ENCODE measurements around the gene MAPKAPK3.
A peak's percentile ranks its signal among the peaks of the same experiment; 100 is the strongest.

Gene MAPKAPK3

GRCh38 chr3:50625231-50626182 is 8.6 kb downstream of the MAPKAPK3 start:
- peak in 3 of 58 donors; percentile 14 to 22 (median 15) for DNase-seq

- no peak for DNase-seq
Measured at GRCh38 chr3:50626401-50626800, 9.4 kb downstream of the MAPKAPK3 start.

GRCh38 chr3:50627407-50628051 is 10.6 kb downstream of the MAPKAPK3 start:
- DNase-seq = peak in 35 of 58 donors; percentile 7 to 61 (median 32)

- DNase-seq = no peak
Measured at GRCh38 chr3:50628601-50629000, 11.7 kb downstream of the MAPKAPK3 start.

GRCh38 chr3:50630394-50630793 is 13.4 kb downstream of the MAPKAPK3 start:
- no peak for DNase-seq

- DNase-seq = no peak
Measured at GRCh38 chr3:50630877-50631276, 13.9 kb downstream of the MAPKAPK3 start.

- no peak for DNase-seq
Measured at GRCh38 chr3:50632450-50632849, 15.5 kb downstream of the MAPKAPK3 start.

GRCh38 chr3:50633230-50633790 is 16.4 kb downstream of the MAPKAPK3 start:
- DNase-seq = no peak

GRCh38 chr3:50635066-50635465 is 18.1 kb downstream of the MAPKAPK3 start:
- DNase-seq = no peak

GRCh38 chr3:50637011-50637410 is 20.1 kb downstream of the MAPKAPK3 start:
- no peak for DNase-seq

- no peak for DNase-seq
Measured at GRCh38 chr3:50637945-50638344, 21.0 kb downstream of the MAPKAPK3 start.

- no peak for DNase-seq
Measured at GRCh38 chr3:50639055-50639494, 22.1 kb downstream of the MAPKAPK3 start.

GRCh38 chr3:50642382-50642781 is 25.4 kb downstream of the MAPKAPK3 start:
- no peak for DNase-seq

- DNase-seq = peak in 33 of 58 donors; percentile 10 to 76 (median 42)
Measured at GRCh38 chr3:50644561-50644960, 27.6 kb downstream of the MAPKAPK3 start.

- DNase-seq = no peak
Measured at GRCh38 chr3:50645378-50645777, 28.4 kb downstream of the MAPKAPK3 start.

- DNase-seq = peak in 13 of 58 donors; percentile 2 to 54 (median 21)
Measured at GRCh38 chr3:50648313-50648712, 31.4 kb downstream of the MAPKAPK3 start.

- DNase-seq = no peak
Measured at GRCh38 chr3:50648944-50649343, 32.0 kb downstream of the MAPKAPK3 start.

GRCh38 chr3:50649451-50649931 is 32.5 kb downstream of the MAPKAPK3 start:
- peak in 54 of 58 donors; percentile 22 to 88 (median 62) for DNase-seq

GRCh38 chr3:50650018-50650417 is 33.1 kb downstream of the MAPKAPK3 start:
- no peak for DNase-seq

GRCh38 chr3:50651445-50651844 is 34.5 kb downstream of the MAPKAPK3 start:
- DNase-seq = no peak

GRCh38 chr3:50651920-50652529 is 35.1 kb downstream of the MAPKAPK3 start:
- peak in 31 of 58 donors; percentile 10 to 69 (median 33) for DNase-seq
